GM21367 (cell line): Measurements from ENCODE around the gene RABL2B.
"Not testable (repeated sequence)": the region's sequence is repeated elsewhere in the genome, so short reads cannot be mapped to it uniquely, and the experiment has no call there.

Experiments used
- ATAC-seq: cut with Tn5 transposase; IDR thresholded peaks from one replicate; pipeline ENCODE4 v1.9.1; 2021; ENCODE audit not compliant: unreplicated experiment

The RABL2B gene

DNA sequence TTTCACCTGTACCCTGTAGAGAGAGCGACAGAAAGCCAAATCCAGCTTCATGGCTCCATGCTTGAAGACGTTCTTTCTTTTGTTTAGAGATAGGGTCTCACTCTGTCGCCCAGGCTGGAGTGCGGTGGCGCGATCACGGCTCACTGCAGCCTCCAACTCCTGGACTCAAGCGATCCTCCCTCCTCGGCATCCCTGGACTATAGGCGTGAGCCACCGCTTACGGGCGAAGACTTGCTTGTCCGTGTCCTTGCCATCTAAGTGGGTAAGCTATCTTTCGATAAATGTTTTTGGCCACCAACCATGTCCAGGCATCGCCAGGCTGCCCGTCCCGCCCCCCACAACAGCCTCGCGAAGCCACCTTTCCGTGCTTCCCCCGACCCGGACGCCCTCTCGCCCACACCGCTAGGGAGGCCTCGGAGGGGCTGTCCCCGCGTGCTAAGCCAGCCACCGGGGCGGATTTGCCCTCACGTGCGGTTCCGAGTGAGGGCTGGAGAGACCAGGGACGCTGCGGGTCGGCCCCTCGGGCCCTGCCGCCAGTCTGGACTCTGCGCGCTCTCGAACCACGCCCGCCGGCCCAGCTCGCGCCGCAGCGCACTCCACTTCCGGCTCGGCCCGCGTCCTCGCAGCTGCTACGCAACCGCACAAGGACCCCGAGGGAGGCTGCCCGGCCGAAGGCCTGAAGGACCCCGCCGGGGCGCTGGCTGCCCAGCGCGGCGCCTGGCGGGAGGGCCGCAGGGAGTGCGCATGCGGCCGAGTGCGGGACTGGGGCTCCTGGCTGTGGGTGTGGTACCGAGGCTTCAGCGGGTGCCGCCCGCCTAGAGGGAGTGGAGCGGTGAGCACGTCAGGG lies at the start of gene RABL2B:
RABL2B (minus strand) TSS at position 604 of the 847 bp plus-strand sequence. CDS start 1,342 bp downstream, outside the sequence.
- ATAC-seq: peak; percentile 88

GRCh38 chr22:50786936-50787335 lies 3.5 kb upstream of the RABL2B start:
- not testable (repeated sequence) for ATAC-seq

GRCh38 chr22:50785289-50785688 lies 1.9 kb upstream of the RABL2B start:
- ATAC-seq: not testable (repeated sequence)

DNA sequence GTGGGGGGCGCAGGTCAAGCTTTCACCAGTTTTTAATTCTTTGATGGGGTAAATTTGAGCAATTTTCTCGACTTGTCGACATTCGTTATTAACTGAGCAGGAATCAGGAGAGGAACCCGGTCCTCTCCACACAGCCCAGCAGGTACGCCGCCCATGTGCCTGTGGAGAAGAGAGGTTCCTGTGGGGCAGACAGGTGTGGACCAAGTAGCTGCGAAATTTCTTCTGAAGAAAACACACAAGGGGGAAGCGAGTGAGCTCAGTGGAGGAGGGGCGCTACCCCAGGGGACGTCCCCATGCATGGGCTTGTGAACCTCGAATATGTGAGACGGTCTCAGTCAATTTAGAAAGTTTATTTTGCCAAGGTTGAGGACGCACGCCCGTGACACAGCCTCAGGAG lies 442 bp upstream of the RABL2B start:
- peak; percentile 24 for ATAC-seq

GRCh38 chr22:50782253-50782652 lies 1.2 kb downstream of the RABL2B start:
- ATAC-seq: not testable (repeated sequence)

DNA sequence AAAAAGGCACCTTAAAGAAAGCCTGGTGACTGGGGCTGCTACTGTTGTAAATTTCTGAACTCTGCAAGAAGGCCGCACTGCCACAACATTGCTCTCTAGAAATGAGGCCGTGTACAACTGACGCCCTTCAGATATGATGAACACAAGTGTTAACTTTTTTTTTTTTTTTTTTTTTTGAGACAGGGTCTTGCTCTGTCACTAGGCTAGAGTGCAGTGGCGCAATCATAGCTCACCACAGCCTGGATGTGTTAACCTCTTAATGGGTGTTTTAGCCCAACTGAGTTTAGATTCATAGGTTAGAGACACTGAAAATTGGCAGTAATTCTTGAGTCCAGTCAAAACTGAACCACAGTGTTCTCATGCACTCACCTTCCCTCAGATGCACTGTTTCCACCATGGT lies 3.2 kb downstream of the RABL2B start:
- ATAC-seq: not testable (repeated sequence)

DNA sequence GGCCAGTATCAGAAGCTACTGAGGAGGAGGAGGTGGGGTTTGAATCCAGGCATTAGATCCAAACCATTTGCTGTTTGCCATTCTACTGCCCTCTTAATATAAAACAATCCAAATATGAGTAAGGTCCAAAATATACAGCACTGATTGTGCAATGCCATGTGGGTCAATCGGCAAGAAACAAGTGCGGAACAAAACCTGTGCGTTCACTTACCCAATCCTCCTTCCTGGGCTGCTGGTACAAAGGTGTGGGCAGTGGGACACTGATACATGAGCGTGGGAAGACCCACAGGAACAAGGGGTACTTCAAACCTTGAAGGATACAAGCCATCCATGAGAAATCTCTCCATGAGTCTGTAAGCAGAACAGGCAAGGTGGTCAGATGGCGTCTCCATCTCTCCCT lies 5.8 kb downstream of the RABL2B start:
- not testable (repeated sequence) for ATAC-seq

- ATAC-seq: not testable (repeated sequence)
Measured at GRCh38 chr22:50775132-50775531, 8.3 kb downstream of the RABL2B start.

DNA sequence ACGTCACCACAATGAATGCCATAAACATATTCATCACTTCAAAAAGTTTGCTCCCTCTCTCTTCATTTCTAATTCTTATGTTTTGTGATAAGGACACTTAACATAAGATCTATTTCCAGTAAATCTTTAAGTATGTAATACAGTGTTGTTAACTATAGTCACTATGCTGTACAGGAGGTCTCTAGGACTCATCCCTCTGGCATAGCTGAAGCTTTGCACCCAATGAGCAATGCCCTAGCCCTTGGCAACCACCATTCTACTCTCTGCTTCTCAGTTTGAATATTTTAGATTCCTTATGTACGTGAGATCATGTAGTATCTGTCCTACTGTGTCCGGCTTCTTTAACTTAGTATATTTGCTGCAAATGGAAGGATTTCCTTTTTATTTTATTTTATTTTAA lies 19.1 kb downstream of the RABL2B start:
- ATAC-seq: not testable (repeated sequence)

DNA sequence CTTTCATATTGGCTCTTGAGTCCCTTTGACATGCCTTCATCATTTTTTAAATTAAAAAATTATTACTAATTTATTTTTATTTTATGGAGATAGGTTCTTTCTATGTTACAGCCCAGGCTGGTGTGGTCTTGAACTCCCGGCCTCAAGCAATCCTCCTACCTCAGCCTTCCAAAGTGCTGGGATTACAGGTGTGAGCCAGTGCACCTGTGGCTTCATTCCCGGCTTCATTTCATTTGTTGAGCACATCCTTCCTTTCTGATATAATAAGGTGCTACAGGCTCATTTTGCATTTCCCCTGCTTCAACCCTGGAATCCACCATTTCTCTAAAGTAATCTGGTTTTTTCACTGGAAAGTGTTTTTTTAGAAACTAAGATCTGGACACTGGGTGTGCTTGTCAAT lies 21.6 kb downstream of the RABL2B start:
- ATAC-seq: not testable (repeated sequence)

DNA sequence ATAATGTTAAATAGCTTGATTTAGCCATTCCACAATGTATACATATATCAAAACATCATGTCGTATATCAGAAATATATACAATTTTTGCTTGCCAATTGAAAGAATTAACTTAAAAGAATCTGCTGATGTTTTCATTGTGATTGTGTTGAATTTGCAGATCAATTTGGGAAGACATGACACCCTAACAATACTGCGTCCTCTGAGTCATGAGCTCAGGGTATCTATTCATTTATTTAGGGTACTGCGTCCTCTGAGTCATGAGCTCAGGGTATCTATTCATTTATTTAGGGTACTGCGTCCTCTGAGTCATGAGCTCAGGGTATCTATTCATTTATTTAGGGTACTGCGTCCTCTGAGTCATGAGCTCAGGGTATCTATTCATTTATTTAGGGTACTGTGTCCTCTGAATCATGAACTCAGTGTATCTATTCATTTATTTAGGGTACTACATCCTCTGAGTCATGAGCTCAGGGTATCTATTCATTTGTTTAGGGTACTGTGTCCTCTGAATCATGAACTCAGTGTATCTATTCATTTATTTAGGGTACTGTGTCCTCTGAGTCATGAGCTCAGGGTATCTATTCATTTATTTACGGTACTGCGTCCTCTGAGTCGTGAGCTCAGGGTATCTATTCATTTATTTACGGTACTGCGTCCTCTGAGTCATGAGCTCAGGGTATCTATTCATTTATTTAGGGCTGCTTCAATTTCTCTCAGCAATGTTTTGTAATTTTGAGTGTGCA lies 23.7 kb downstream of the RABL2B start:
- not testable (repeated sequence) for ATAC-seq

- ATAC-seq: not testable (repeated sequence)
Measured at GRCh38 chr22:50756949-50757491, 26.4 kb downstream of the RABL2B start.

GRCh38 chr22:50756406-50756805 lies 27.0 kb downstream of the RABL2B start:
- not testable (repeated sequence) for ATAC-seq

DNA sequence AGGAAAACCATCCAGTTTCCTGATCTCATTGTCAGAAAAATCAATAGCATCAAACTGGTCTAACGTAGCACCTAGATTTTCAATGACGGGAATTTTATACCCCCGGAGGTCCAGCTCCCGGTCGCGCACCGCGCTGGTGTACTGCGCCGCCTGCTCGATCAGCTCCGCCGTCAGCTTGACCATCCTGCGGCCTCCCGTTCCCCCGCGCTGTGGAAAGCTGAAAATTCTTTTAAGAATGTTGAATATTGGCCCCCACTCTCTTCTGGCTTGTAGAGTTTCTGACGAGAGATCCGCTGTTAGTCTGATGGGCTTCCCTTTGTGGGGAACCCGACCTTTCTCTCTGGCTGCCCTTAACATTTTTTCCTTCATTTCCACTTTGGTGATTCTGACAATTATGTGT lies 28.2 kb downstream of the RABL2B start:
- not testable (repeated sequence) for ATAC-seq

- not testable (repeated sequence) for ATAC-seq
Measured at GRCh38 chr22:50749302-50750074, 33.9 kb downstream of the RABL2B start.

DNA sequence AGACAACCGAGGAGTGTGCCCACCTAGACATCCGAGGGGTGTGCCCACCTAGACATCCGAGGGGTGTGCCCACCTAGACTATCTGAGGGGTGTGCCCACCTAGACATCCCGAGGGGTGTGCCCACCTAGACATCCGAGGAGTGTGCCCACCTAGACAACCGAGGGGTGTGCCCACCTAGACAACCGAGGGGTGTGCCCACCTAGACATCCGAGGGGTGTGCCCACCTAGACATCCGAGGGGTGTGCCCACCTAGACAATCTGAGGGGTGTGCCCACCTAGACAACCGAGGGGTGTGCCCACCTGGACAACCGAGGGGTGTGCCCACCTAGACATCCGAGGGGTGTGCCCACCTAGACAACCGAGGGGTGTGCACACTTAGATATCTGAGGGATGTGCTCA lies 34.8 kb downstream of the RABL2B start:
- ATAC-seq: not testable (repeated sequence)

- not testable (repeated sequence) for ATAC-seq
Measured at GRCh38 chr22:50747521-50747920, 35.9 kb downstream of the RABL2B start.

DNA sequence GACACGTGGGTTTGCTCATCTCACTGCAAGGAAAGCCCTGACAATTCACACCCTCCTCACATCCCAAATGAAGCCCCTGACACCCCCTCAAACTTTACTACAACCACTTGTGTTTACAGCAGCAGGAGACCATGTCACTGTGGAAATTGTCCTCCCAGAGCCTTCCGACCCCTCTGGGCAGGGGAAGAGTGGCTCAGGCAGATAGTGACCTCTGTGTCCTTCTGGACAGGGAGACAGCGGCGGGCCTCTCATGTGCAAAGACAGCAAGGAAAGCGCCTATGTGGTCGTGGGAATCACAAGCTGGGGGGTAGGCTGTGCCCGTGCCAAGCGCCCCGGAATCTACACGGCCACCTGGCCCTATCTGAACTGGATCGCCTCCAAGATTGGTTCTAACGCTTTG lies 39.0 kb downstream of the RABL2B start:
- ATAC-seq: not testable (repeated sequence)

DNA sequence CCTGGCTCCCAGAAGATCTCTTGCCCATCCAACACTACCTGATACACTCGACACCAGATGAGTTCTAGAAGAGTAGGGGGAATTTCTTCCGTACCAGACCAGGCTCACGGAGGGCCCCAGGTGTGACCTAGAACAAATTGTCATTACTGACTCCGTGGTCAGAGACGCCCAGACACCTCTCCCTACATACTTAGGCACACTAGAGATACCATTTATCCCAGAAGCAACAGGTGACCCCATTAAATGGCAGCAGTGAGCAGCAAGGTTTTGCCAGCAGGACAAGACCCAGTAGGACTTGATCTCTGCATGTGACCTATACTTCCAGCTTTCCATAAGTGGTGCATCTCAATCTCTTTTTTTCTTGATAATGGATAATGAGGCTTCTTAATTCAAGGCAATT lies 42.7 kb downstream of the RABL2B start:
- ATAC-seq: not testable (repeated sequence)

DNA sequence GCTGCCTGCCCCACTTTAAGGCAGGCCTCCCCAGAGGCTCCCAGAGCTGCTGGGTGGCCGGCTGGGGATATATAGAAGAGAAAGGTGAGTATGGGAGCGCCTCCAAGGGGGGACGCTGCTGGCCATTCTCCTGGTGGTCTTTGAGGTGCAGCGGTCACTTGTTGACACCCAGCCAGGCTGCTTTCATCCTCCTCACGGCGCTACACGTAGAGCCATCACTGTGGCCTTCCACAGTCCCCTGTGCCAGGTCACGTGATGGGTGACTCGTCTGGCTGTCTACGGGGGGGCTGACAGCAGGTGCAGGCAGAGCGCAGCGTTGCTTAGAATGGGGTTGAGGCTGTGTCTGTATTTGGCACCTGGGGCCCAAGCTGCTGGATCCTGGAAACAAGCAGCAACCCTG lies 43.5 kb downstream of the RABL2B start:
- ATAC-seq: no peak

DNA sequence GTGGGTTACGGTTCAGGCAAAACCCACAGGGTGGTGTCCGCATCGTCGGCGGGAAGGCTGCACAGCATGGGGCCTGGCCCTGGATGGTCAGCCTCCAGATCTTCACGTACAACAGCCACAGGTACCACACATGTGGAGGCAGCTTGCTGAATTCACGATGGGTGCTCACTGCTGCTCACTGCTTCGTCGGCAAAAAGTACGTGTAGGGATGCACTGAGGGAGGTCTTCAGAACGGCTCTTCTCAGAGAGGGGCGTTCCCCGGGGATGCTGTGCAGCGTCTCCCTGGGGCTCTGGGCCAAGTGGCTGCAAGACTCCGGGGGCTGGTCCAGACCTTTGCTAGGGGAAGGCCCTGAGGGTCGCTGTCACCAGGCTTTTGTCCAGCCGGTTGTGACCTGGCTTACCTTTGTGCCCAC lies 44.2 kb downstream of the RABL2B start:
- ATAC-seq: no peak
